Esophagus muscularis mucosa (tissue), 4 donors: ENCODE results near the gene ABI1. TPM values are rescaled to one million over a fixed set of nuclear protein-coding genes. Genes with fewer than 3 reads are reported as not detected.
A peak's percentile ranks its signal among the peaks of the same experiment; 100 is the strongest.
"Not testable (repeated sequence)": the region's sequence is repeated elsewhere in the genome, so short reads cannot be mapped to it uniquely, and the experiment has no call there.

ENCODE experiments used
- DNase-seq: peaks from one replicate; pipeline ENCODE4 v3.0.0-alpha.2; 2017; ENCODE audit errors: extremely low spot score
- H3K27ac ChIP-seq, 4 donors: fragments of 200-600 bp; sonication (generic); replicated peaks in 1 of 4; 1 replicate in 3 of 4; 2 replicates in 1 of 4; pipeline ENCODE4 v1.5.1; 2016 to 2019; ENCODE audit warnings: mild to moderate bottlenecking in 1 of 4
- H3K27me3 ChIP-seq, 4 donors: fragments of 200-600 bp; sonication (generic); one replicate each; pipeline versions ENCODE4 v1.5.1 to v1.6.0; 2016 to 2019
- H3K36me3 ChIP-seq, 4 donors: fragments of 200-600 bp; sonication (generic); one replicate each; pipeline ENCODE4 v1.5.1; 2016 to 2019
- H3K4me1 ChIP-seq, 4 donors: fragments of 200-600 bp; sonication (generic); one replicate each; pipeline ENCODE4 v1.5.1; 2016 to 2019
- H3K4me3 ChIP-seq, 4 donors: fragments of 200-600 bp; sonication (generic); 1 replicate in 2 of 4; 2 replicates in 2 of 4; pipeline ENCODE4 v1.5.1; 2016 to 2019; ENCODE audit warnings: mild to moderate bottlenecking in 4 of 4, moderate library complexity in 1 of 4
- H3K9me3 ChIP-seq, 4 donors: fragments of 200-600 bp; sonication (generic); 1 replicate in 3 of 4; 2 replicates in 1 of 4; pipeline ENCODE4 v1.5.1; 2016 to 2019
- CTCF ChIP-seq, 3 experiments: fragments of 200-600 bp in 2 of 3; fragments of 450-650 bp in 1 of 3; sonication (generic) in 2 of 3; IDR thresholded peaks; one replicate each; pipeline ENCODE4 v1.5.1; 2017 to 2019; ENCODE audit warnings: antibody characterized with exemption in 3 of 3, mild to moderate bottlenecking in 2 of 3, moderate library complexity in 1 of 3
- EP300 ChIP-seq: sonication (generic); formaldehyde crosslinking; IDR thresholded peaks from one replicate; pipeline ENCODE4 v1.6.1; 2017; ENCODE audit warnings: antibody characterized with exemption
- POLR2A ChIP-seq: fragments of 450-650 bp; IDR thresholded peaks from one replicate; pipeline ENCODE4 v1.6.1; 2017; ENCODE audit warnings: antibody characterized with exemption, moderate library complexity, mild to moderate bottlenecking, low read depth
- POLR2AphosphoS5 ChIP-seq, 2 donors: sonication (generic); formaldehyde crosslinking; IDR thresholded peaks; one replicate each; pipeline ENCODE4 v1.6.1; 2017; ENCODE audit warnings: antibody characterized with exemption in 2 of 2
- WGBS: methylation state at CpG from one replicate; pipeline ENCODE4 v1.1.5; 2018; 5-methylcytosine and 5-hydroxymethylcytosine counted together
- intact Hi-C: fragments of 100-400 bp; cut with DNase I; formaldehyde crosslinking; loops from one replicate; pipeline ENCODE4 v1.15.1; 2023
- total RNA-seq, 4 donors: library from RNA; depleted of rRNA; stranded (reverse); fragments of >200 nt; gene quantifications; one replicate each; pipeline versions ENCODE4 v1.1.0 to v1.2.1, GENCODE V29; 2016

ABI1 gene
- total RNA-seq: 10 to 100 TPM; 37.4 to 57.7 (median 43.5) TPM

GRCh38 chr10:26860443-26861204 lies at the start of gene ABI1:
Gene ABI1 (minus strand): TSS chr10:26860958. CDS start chr10:26860863, 95 bp downstream.
- intact Hi-C loops: loop anchor here (2.0 to 5.0 kb wide), 2 partner anchors 20 to 133 kb away; no protein-coding TSS in a partner anchor
- H3K27ac ChIP-seq: peak within 1 kb of the TSS; percentile 94 to 98 (median 96)
- peaks cover 0 to 8% (median 0%) of the 10 kb centered on the region in 4 donors for H3K27me3 ChIP-seq
- WGBS: 1% methylated on average over 39 of the region's 59 CpGs
- H3K4me1 ChIP-seq: peaks cover 28 to 44% (median 40%) of the 10 kb centered on the region in 4 donors
- H3K4me3 ChIP-seq: peak within 1 kb of the TSS; percentile 73 to 100 (median 84)
- H3K9me3 ChIP-seq: no peaks in the 10 kb centered on the region
- TF ChIP-seq CTCF (IDR thresholded peaks at IDR 0.05) (no peak), POLR2AphosphoS5 (IDR thresholded peaks at IDR 0.05) (peak; percentile 96 to 99), EP300 (no peak), POLR2A (peak; percentile 89)
- DNase-seq: peak; percentile 99
- no peaks in the 10 kb centered on the region for H3K36me3 ChIP-seq

DNA sequence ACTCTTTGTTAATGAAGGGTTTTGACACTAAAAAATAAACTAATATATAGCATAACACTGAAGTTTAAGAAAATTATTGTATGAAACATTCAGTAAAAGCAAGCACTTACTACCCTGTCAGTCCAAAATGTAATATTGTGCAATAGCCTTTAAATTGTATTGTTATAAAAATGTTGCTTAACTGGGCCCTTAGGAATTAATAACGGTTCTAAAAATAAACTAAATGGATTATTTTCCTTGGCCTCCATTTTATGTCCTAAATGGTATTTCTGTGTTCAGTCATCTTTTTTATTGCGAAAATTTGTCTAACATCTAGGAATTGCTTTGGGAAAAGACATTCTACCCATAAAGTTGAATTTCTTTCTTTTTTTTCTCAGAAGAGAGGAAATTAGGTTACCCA lies 49.0 kb upstream of the ABI1 start:
- TF ChIP-seq POLR2AphosphoS5 (IDR thresholded peaks at IDR 0.05) (no peak), EP300 (no peak), CTCF (IDR thresholded peaks at IDR 0.05) (no peak), POLR2A (no peak)

DNA sequence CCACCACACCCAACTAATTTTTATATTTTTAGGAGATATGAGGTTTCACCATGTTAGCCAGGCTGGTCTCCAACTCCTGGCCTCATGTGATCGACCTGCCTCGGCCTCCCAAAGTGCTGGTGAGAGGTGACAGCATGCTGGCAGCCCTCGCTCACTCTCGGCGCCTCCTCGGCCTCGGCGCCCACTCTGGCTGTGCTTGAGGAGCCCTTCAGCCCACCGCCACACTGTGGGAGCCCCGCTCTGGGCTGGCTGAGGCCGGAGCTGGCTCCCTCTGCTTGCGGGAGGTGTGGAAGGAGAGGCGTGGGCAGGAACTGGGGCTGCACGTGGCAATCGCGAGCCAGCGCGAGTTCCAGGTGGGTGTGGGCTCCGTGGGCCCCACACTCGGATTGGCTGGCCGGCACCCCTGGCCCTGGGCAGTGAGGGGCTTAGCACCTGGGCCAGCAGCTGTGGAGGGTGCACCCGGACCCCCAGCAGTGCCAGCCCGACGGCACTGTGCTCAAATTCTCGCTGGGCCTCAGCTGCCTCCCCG lies 44.6 kb upstream of the ABI1 start:
- intact Hi-C loops, H3K27me3 ChIP-seq, H3K27ac ChIP-seq, H3K9me3 ChIP-seq, H3K4me1 ChIP-seq, DNase-seq, H3K4me3 ChIP-seq, H3K36me3 ChIP-seq: not testable (repeated sequence)
- 91% methylated on average over 7 of the region's 26 CpGs for WGBS

More for the DNA sequence above, 49.0 kb upstream of the ABI1 start:
- Histone ChIP-seq H3K27ac (no peak overlapping the region), H3K9me3 (no peaks in the 10 kb centered on the region), H3K4me3 (no peak overlapping the region), H3K4me1 (no peaks in the 10 kb centered on the region), H3K36me3 (no peaks in the 10 kb centered on the region), H3K27me3 (no peaks in the 10 kb centered on the region)
- DNase-seq: no peak
- intact Hi-C loops: no loop called here
- 83% methylated on average over 2 of the region's 2 CpGs for WGBS

DNA sequence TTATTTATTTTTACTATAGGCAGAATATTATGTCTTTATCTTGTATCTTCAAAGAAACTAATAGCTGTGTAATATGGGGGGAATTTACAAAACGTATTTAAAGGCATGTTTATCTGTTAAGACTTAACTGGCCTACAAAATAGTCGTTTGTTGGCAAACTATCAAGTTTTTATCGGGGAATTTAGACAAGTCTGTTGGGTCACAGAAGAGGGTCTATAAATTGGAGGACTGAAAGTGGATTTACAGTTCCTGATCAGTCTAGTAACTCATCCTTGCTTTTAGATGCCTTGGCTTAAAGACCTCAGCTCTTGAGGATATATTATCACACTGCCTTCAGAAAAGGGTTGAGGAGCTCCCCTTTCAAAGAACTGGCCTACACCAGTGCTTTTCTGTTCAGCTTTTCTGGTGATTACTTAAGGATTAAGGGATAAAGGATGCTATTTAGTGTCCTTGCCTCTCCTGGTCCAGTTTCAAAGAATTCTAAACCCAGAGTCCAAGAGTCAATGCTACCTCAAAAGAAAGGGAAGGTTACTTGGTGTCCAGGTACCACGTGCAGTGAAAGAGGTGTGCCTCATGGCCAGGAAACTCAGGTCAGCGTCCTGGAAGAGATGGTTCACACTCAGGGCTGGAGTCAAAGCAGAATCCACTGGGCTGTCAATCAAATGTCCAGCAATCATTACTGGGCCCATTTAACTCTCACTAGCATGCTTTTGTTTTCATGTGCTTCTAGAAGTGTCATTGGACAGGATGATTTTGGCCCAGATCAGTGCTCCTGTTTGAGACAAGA lies 42.9 kb upstream of the ABI1 start:
- Histone ChIP-seq H3K36me3 (no peaks in the 10 kb centered on the region), H3K4me1 (no peaks in the 10 kb centered on the region), H3K4me3 (no peak overlapping the region), H3K9me3 (no peaks in the 10 kb centered on the region), H3K27ac (no peak overlapping the region), H3K27me3 (no peaks in the 10 kb centered on the region)
- DNase-seq: no peak
- 69% methylated on average over 5 of the region's 5 CpGs for WGBS
- TF ChIP-seq CTCF (IDR thresholded peaks at IDR 0.05): no peak
- TF ChIP-seq POLR2A: no peak
- TF ChIP-seq POLR2AphosphoS5 (IDR thresholded peaks at IDR 0.05): no peak
- no peak for TF ChIP-seq EP300
- intact Hi-C loops: no loop called here

- H3K27ac ChIP-seq, H3K27me3 ChIP-seq, H3K9me3 ChIP-seq, H3K4me1 ChIP-seq, H3K4me3 ChIP-seq, H3K36me3 ChIP-seq: not testable (repeated sequence)
- DNase-seq: peak; percentile 5
- intact Hi-C loops: loop anchor here (5.0 kb wide), 1 partner anchor 465 kb away; no protein-coding TSS in a partner anchor
- WGBS: 74% methylated on average over 9 of the region's 11 CpGs
These were observed 31.7 kb upstream of the ABI1 start for GRCh38 chr10:26892306-26892923.
